DMS53 (cell line): Measurements from ENCODE around the gene MCEMP1.

Source experiments
- DNase-seq: peaks from one replicate; lab custom pipeline; 2025; lab: John Stamatoyannopoulos, UW

The MCEMP1 gene, protein sequence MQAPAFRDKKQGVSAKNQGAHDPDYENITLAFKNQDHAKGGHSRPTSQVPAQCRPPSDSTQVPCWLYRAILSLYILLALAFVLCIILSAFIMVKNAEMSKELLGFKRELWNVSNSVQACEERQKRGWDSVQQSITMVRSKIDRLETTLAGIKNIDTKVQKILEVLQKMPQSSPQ

DNA sequence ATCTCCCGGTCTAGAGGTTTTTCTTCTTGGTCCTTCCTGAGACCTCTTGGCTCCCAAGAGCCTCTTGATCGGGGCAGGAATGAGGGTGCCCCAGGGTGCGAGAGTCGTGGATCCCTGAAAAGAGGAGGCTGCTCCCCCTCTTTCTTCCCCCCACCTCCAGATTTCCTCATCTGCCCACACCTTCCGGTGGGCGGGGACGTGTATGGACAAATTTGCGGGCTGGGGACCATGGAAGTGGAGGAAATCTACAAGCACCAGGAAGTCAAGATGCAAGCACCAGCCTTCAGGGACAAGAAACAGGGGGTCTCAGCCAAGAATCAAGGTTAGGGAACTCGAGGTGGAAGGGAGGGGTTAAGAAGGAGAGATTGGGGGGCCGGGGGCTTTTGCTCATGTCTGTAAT is at the start of gene MCEMP1:
Gene MCEMP1 (plus strand): TSS at position 237 of the 400 bp plus-strand sequence. CDS start 31 bp downstream, at position 268.
- no peak for DNase-seq

DNA sequence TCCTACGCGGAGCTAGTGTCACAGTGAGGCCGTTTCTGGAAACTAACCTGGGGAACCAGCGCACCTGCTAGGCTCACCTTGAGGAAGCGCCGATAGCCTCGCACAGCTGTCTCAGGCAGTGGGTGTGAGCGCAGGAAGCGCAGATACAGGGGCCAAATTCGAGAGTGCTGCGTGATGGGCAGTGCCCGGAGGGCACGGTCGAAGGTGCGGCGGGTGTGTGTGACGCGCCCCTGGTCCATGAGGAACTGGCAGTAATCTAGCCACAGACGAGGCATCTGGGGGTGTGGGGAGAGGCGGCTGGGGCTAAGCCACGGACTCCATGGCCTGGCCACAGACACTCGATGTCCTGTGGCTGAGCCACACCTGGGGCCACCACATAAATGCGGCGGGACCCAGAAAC is 49.7 kb upstream of the MCEMP1 start:
- no peak for DNase-seq

DNA sequence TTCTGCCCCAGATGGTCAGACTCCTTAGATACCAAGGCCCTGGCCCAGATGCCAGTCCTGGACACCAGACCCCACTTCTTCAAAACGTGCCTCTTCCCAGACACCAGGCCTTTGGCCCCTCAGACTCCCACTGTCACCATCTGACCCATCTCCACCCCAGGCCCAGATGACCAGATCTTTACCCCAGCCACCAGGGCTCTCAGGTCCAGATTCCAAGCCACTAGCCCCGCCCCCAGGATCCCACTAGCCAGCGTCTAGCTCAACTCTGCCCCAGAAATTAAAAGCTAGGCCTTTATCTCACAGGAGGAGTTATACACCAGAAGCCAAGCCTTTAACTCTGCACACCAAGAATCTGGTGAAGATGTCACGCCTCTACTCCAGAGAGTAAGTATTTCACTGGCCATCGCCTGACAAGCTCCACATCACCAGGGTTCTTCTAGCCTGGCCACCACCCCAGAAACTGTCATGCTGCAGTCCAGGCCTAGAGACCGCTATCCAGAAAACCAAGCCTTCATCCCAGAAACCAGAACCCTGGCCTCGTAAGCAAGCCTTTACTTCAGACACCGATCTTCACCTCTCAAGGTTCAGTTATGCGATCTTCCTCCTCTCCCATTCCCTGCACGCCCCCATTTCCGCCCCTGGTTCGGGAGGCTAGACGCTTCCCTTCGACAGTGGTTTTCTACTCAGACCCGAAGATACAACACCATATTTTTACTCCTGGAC is 48.1 kb upstream of the MCEMP1 start:
- no peak for DNase-seq

DNA sequence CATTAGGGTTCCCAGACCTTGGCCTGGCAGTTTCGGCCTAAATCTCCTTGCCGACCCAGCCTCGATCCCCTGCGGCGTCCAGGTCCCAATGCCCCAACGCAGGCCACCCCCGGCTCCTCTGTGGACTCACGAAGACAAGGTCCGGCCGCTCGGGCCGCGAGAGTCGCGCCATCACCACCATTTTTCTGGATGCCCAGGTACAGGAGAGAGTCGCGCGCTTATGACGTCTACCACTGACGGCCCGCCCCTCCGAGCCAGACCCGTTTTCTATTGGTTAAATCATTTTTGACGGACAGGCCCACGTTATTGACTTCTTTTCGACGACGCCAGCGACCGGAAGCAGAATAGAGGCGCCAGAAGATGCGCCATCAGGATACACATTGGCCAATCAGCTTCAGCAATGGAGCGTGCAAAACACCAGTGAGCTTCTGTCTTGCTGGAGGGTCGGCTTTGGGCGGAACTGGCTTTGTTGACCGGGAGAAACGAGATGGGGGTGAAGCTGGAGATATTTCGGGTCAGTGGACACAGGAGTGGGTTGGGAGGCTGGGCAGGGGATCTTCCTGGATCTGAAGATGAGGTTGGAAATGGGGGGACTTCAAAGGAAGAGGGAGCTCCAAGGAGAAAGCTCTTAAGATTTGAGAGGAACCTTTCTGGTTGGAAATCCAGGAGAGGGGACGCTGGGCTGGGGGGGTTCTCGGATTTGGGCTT is 47.4 kb upstream of the MCEMP1 start, which contains the start of the genes PET100 and XAB2:
Gene PET100 (plus strand): TSS at position 447 of the 708 bp plus-strand sequence. CDS start 41 bp downstream, at position 488.
Gene XAB2 (minus strand): TSS at position 199 of the 708 bp plus-strand sequence. CDS start 18 bp downstream, at position 181.
- peak; percentile 97 for DNase-seq

DNA sequence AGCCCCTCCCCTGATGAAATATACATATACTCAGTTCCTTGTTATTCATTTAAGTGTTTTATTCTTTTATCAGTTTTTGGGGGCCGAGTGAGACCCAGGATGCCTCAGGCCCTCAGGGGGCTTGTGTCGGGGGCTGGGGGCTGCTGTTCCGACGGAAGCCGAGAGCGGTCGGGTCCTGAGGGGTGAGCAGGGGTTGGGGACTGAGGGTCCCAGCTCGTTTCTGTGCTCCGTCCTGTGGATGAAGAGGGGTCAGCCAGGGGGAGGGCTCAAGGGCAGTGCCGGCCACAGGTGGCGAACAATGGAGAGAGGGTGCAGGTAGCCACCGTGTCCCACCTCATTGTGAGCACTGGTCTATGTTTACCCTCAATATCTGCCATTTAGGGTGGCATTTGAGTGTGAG is 45.3 kb upstream of the MCEMP1 start:
- DNase-seq: no peak

DNA sequence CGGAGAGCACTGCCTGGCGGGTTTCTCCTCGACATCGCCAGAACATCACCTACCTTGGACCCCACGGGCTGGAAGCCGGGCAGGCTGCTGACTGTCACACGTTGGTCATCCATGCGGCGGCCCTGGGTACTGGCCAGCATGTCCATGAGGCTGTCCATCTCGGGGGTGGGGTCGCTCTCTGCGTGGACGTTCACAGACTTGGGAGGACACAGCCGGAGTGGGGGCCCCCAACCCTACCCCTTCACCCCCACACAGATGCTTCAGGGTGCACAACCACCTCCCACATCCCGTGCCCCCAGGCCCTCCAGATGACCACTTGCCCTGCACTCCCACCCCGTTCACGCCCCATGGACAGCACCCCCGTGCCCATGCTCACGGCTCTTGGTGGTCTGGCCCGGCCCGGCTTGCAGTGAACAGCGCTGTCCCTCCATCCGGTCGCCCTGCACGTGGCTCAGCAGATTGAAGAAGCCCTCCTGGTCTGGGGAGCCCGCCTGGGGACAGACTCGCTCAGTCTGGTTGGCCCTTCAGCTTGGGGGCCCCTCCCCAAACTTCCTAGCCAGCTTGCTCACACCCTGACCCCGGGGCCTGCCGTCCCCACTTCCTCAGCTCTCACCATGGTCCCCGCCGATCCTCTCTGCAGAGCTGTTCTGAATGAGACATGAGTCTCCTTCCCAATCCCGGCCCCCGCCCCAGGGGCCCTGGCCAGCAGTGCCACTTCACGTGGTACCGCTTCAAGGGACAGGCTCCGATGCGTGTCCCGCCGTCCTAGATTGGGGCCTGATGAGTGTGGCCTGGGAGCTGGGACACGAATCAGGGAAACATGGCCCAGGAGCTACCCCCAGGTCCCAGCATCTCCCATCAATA is 44.3 kb upstream of the MCEMP1 start:
- no peak for DNase-seq

DNA sequence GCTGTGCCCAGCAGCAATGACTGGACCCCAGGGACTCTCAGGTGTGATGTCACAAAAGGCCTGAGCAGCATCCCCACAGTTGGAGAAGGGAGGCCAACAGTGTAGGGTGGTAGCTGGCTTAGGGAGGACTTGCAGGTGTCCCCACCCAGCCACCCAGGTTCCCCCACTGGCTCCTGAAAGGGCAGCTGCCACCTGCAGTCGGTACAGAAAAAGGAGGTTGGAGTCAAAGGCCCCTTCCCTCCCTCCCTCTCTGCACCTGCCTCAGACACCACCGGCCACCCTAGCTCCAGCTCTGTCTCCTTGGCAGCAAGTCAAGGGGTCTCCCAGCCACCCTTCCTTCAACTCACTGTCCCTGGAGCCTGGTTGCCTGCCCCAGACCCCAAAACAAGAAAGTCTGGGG is 43.2 kb upstream of the MCEMP1 start, which contains the start of gene PCP2:
Gene PCP2 (minus strand): TSS at position 22 of the 400 bp plus-strand sequence. CDS start 262 bp downstream, outside the sequence.
- DNase-seq: no peak

DNA sequence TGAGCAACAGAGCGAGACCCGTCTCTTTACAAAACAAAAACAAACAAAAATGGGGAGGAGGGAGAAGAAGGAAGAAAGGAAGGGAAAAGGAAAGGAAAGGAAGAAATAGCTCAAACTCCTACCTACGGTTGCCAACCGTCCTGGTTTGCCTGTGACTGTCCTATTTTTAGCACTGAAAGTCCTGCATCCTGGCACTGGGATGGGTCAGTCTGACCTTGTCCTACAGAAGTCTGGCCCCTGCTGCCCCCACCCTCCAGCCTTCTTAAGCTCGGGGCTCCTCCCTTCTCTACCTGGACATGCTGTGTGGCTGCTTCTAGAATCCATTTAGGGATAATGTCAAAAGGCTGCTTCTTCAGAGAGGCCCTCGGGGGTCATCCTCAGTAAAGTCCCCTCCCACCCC is 41.2 kb upstream of the MCEMP1 start:
- no peak for DNase-seq

DNA sequence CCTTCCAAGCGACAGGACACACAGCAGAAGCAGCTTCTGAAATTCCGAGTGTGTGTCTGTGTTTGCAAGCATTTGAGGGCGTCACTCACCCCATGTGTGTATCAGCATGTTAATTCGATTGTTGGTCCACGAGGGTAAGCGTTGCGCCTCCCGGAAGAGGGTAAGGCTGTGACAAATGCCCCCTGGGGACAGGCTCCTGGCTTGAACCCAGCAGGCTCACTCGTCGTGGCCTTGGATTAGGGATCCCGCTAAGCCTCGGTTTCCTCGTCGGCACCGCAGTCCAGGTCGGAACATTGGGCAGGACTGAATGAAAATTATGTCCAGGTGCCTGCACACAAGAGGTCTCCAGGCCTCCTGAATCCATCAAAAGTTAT is 40.6 kb upstream of the MCEMP1 start:
- DNase-seq: no peak

DNA sequence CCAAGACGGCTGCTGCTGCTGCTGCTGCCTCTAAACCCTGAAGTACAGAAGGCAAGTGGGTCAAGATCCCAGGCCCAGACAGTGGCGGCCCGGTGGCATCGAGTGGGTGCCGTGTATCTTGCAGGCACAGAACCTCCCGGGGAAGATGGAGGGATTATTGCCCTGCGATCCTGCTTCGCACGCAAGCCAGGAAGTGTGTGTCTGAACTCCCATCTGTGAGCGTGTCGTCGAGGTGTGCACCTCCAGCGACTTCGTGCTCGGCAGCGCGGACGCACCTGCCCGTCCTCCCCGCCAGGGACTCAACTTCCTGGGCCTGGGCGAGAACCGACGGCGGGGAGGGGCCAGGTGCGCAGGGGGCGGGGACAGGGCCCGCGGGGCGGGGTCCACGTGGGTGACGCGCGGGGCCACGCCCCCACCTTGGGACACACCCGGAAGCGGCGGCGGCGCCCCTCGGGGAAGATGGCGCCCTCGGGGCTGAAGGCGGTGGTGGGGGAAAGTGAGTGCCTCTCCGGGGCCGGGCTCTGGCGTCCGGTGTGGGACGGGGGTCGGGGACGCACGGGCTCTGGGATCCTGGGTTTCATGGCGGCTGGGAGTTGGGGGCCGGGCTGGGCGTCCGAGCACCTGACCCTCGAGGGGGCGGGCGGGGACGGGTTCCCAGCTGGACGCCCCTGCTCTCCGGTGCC is 40.1 kb upstream of the MCEMP1 start, which contains the start of gene STXBP2:
Gene STXBP2 (plus strand): TSS at position 420 of the 683 bp plus-strand sequence. CDS start 40 bp downstream, at position 460.
- DNase-seq: peak; percentile 93

DNA sequence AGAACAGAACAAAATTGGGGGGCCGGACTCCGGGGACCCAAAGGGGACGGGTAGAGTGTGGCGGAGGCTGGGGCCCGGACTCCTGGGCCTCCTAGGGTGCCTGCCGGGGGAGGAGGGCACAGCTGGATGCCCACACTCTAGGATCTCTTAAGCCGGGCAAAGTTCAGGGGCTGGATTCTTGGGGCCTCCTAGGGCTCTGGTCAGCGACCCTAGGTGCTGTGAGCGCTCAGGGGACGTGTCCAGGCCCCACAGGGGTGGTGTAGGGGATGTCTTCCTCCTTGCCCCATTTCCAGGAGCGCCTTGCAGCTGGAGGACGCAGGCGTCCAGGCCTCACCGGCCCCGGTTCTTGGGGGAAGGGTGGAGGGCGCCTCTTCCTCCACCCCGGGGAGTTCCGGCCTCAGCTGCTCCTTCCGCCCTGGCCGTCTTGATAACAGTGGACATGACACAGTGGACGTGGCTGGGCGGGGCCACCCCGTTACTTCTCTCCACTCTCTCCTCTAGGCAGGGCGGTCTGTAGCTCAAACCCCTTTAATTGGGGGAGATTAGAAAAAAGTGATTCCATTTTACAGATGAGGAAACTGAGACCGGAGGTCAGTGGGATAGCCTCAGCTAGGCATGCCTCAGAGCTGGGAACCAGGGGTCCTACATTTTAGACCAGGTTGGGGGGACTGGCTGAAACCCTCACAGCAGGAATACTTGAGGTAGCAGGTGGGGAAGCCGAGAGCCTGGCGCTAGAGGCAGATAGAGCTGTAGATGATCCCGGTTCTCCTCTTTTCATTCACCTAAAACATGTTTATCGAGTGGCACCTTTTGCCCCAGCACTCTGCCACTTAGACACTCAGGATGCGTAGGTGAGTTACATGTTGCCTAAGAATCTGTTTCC is 39.3 kb upstream of the MCEMP1 start:
- peak; percentile 52 for DNase-seq

DNA sequence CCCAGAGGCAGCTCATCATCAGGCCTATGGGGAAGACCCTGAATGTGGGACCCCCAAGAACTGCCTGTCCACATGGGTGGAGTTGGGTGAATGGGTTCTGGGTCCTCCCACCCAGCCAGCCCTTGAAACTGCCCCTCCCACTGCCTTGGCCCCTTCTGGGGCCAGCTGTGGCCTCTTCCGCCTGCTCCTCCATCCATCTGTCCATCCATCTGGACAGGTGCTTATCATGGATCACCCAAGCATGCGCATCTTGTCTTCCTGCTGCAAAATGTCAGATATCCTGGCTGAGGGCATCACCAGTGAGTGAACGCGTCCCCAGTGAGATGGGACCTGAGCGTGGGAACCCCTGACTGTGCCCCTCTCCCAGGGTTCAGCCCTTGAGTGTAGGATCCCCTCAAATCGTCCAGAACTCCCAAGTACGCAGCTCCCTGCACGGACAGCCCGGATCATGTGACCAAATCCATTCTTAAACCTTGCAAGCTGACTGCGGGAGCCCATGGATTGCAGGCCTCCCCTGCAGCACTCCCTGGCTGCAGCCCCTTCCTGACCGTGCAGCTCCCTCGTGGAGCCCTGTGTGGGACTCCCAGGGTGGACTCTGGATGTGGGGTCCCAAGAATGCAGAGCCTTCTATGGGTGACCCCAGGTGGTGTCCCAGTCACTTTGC is 38.0 kb upstream of the MCEMP1 start:
- no peak for DNase-seq

DNA sequence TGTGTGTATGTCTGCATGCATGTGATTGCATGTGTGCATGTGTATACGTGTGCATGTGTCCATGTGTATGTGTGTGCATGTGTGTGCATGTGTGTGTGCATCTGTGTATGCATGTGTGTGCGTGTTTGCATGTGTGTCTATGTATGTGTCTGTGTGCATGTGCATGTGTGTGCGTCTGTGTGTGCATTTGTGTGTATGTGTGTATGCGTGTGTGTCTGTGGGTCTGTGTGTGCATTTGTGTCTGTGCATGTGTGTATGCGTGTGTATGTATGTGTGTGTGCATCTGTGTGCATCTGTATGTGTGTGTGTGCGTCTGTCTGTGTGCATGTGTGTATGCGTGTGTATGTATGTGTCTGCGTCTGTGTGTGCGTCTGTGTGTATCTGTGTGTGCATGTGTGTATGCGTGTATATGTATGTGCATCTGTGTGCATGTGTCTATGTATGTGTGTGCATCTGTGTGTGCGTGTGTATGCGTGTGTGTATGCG is 37.0 kb upstream of the MCEMP1 start:
- DNase-seq: no peak

DNA sequence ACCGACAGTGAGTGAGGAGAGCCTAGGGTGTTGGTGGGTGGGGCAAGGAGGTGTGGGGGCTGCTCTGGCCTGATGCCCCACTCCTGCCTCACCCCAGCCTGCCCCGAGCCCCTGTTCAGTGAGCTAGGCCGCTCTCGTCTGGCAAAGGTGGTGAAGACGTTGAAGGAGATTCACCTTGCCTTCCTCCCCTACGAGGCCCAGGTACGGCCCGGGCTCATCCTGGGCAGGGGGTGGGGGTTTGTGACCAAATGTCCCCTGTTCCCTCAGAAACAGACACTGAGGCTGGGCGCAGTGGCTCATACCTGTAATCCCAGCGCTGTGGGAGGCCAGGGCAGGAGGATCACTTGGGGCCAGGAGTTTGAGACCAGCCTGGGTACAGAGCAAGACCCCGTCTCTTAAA is 36.1 kb upstream of the MCEMP1 start:
- no peak for DNase-seq

DNA sequence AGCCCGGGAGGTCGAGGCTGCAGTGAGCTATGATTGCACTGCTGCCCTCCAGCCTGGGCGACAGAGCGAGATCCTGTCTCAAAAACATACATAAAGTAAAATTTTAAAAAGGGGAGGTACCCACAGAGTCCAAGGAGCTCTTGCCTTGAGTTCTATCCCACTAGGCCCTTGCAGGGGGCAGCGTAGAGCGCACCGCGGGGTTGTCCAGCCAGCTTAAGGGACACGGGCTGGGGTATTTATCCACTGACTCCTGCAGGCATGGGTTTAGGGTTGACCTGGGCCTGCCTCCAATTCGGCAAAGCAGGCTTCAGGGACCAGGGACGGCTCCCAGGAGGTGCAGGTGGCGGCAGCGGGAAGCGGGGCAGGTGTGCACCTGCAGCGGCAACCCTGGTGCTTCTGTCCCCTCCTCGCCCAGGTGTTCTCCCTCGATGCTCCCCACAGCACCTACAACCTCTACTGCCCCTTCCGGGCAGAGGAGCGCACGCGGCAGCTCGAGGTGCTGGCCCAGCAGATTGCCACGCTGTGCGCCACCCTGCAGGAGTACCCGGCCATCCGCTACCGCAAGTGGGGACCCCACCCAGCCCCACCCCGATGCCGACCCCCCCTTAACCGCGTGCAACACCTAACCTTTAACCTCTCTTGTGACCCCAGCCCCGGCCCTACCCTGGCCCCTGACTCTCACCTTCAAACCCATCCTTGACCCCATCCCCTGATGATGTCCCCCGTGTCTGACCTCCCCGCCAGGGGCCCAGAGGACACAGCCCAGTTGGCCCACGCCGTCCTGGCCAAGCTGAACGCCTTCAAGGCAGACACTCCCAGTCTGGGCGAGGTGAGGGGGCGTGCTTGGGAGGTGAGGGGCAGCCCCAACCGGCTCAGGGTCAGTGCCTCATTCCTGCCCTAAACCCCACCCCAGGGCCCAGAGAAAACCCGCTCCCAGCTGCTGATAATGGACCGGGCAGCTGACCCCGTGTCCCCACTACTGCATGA is 35.3 kb upstream of the MCEMP1 start:
- DNase-seq: no peak

DNA sequence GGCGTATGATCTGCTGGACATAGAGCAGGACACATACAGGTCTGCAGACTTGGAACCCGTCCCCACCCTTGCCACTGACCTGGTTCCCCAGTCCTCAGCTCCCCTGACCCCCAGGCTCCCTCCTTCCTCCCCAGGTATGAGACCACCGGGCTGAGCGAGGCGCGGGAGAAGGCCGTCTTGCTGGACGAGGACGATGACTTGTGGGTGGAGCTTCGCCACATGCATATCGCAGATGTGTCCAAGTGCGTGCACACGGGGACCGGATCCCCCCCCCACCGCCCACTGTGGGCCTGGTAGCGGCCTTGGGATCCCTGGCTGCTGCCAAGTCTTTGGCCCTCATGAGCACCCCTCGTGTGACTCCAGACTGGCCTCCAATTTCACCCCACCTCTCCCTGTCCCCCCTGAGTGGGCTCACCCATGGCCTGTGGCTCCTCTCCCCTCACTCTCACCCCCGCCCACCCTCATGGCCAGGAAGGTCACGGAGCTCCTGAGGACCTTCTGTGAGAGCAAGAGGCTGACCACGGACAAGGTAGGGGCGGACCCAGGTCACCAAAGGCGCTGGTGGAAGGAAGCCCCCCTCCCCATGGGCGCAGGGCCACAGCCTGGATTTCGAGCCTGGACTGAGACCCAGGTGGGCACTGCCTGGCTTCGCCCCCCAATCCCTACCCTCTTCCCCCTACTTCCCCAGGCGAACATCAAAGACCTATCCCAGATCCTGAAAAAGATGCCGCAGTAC is 34.4 kb upstream of the MCEMP1 start:
- no peak for DNase-seq

DNA sequence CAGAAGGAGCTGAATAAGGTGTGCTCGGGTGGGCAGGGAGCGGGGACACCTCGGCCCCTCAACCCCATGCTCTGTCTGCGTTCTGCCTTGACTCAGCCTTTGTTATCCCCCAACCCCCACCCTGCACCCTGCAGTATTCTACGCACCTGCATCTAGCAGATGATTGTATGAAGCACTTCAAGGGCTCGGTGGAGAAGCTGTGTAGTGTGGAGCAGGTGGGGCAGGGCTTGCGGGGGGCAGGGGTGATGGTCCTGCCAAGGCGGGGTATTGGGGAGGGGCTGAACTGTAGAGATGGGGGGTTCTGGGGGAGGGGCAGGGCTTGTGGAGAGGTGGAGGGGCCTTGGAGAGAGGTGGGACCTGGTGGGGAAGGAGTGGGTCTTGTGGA is 33.9 kb upstream of the MCEMP1 start:
- DNase-seq: no peak
